ENCODE results near the gene ACSS2.

DNA sequence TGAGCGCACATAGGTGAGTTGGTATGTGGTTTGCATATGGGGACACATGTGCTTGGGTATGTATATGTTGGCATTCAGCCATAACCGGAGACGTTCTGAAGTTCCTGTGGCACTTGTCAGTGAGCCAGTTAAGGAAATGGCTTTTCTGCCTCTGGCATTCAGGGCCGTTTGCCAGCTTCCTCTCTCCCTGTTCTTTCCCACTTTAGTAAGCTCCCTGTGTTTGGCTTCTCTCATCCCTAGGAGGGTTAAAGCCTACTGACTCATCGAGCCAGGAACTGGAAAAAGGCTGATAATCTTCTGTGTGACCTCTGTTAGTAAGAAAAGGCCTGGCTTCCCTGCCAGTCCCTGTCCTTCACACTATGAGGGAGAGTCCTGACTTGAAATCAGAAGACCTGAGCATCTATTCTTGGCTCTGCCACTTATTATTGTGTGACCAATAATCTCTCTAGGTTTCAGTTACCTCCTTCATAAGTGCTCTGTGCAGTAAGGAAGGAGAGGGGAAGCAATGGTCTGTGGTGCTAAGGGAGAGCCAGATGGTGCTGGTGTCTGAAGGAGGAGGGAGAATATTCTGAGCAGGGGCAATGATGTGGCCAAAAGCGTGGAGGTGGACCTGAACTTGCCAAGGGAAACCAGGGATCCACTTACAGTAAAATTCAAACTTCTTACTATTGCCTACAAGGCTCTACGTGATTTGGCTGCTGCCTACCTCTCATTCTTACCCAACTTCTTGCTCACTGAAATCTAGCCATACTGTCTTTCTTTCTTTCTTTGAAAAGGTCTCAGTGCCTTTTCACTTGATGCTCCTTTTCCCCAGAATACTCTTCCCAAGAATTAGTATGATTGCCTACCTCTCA, 31.4 kb downstream of the ACSS2 start:
- TF ChIP-seq, protein P1, sequence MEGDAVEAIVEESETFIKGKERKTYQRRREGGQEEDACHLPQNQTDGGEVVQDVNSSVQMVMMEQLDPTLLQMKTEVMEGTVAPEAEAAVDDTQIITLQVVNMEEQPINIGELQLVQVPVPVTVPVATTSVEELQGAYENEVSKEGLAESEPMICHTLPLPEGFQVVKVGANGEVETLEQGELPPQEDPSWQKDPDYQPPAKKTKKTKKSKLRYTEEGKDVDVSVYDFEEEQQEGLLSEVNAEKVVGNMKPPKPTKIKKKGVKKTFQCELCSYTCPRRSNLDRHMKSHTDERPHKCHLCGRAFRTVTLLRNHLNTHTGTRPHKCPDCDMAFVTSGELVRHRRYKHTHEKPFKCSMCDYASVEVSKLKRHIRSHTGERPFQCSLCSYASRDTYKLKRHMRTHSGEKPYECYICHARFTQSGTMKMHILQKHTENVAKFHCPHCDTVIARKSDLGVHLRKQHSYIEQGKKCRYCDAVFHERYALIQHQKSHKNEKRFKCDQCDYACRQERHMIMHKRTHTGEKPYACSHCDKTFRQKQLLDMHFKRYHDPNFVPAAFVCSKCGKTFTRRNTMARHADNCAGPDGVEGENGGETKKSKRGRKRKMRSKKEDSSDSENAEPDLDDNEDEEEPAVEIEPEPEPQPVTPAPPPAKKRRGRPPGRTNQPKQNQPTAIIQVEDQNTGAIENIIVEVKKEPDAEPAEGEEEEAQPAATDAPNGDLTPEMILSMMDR (IDR thresholded peaks at IDR 0.05; ENCODE audit: low read length): no peak
- TF ChIP-seq EZH2 (optimal IDR thresholded peaks at IDR 0.05; ENCODE audit: low read depth, low read length) (no peak), EZH2phosphoT487 (IDR thresholded peaks at IDR 0.05; ENCODE audit: low read length) (no peak)
